RWPE1 (cell line): ENCODE data around the gene HAUS3.

ENCODE experiments used
- CTCF ChIA-PET: fragments of 350-600 bp; sonication (Branson Sonifier 250); formaldehyde crosslinking; extraction: SDS; loops from one replicate; lab custom pipeline; 2021; lab: Yijun Ruan, JAX
- POLR2A ChIA-PET: fragments of 400-600 bp; formaldehyde crosslinking; extraction: SDS; loops from one replicate; lab custom pipeline; 2020; ENCODE audit warnings: antibody characterized with exemption; ENCODE audit not compliant: low non-redundant PET; lab: Yijun Ruan, JAX
- DNase-seq: peaks from one replicate; pipeline ENCODE4 v3.0.0; 2012; ENCODE audit warnings: low spot score
- H3K27ac ChIP-seq: fragments of 450-650 bp; 2 replicates; pipeline ENCODE4 v1.5.1; 2017
- TF ChIP-seq, protein P1 (sequence below): fragments of 450-650 bp; conservative IDR thresholded peaks from 2 replicates; pipeline ENCODE4 v1.5.1; 2017; ENCODE audit warnings: low read depth, mild to moderate bottlenecking

HAUS3 gene

DNA sequence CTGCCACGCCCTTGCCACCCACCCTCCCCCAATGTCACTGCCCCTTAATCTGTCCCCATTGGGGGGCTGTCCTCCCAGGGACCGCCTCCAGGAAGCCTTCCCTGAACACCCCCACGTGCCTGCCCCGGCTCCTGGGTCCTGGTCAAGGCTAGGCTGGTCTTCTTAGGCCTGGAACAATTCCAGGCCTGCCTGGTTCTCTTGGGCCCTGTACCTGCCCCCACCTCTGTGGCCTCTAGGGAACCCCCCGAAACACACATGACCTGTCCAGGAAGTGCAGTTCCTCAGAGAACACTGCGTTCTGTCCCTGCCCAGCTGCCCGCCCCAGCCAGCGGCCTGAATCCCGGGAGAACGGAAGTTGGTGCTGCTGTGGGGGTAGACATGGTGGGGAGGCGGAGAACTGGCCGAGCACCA lies 14.9 kb upstream of the HAUS3 start:
- ChIA-PET CTCF (no interaction called here), POLR2A (no interaction called here)
- TF ChIP-seq, protein P1, sequence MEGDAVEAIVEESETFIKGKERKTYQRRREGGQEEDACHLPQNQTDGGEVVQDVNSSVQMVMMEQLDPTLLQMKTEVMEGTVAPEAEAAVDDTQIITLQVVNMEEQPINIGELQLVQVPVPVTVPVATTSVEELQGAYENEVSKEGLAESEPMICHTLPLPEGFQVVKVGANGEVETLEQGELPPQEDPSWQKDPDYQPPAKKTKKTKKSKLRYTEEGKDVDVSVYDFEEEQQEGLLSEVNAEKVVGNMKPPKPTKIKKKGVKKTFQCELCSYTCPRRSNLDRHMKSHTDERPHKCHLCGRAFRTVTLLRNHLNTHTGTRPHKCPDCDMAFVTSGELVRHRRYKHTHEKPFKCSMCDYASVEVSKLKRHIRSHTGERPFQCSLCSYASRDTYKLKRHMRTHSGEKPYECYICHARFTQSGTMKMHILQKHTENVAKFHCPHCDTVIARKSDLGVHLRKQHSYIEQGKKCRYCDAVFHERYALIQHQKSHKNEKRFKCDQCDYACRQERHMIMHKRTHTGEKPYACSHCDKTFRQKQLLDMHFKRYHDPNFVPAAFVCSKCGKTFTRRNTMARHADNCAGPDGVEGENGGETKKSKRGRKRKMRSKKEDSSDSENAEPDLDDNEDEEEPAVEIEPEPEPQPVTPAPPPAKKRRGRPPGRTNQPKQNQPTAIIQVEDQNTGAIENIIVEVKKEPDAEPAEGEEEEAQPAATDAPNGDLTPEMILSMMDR, result no peak
- peak overlapping the region; percentile 91 for H3K27ac ChIP-seq
- no peak for DNase-seq

DNA sequence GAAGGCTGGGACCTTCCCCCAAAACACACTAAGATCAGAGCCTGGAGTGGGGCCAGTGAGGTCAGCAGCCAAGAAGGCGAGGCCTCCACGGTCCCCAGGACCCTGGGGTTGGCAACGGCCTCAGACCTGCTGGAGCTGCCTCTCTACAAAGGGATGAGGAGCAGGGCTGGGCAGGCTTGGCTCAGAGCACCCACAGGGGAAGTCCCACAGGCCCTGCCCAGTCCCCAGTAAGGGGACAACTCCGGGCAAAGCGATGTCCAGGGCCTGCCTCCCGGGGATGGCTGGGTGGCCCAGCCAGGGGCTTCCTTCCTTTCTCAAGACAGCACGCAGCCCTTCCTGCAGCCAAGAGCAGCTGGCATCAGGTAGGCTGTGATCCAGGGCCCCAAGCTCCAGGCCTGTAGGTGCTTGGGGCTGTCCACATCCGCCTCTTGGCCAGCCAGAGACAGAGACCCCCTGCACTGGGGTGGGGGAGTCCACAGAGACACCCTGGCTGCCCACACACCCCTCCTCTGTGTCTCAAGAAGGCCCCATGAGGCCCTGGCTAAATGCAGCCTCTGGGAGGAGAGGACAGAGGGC lies 14.3 kb upstream of the HAUS3 start:
- no peak for DNase-seq
- TF ChIP-seq, protein P1, result no peak
- peak overlapping the region; percentile 91 for H3K27ac ChIP-seq
- CTCF ChIA-PET, result interaction anchor here (0.6 kb wide), 1 partner anchor 355 kb away, joined by 3 read pairs; no protein-coding TSS in a partner anchor
- POLR2A ChIA-PET, result no interaction called here

DNA sequence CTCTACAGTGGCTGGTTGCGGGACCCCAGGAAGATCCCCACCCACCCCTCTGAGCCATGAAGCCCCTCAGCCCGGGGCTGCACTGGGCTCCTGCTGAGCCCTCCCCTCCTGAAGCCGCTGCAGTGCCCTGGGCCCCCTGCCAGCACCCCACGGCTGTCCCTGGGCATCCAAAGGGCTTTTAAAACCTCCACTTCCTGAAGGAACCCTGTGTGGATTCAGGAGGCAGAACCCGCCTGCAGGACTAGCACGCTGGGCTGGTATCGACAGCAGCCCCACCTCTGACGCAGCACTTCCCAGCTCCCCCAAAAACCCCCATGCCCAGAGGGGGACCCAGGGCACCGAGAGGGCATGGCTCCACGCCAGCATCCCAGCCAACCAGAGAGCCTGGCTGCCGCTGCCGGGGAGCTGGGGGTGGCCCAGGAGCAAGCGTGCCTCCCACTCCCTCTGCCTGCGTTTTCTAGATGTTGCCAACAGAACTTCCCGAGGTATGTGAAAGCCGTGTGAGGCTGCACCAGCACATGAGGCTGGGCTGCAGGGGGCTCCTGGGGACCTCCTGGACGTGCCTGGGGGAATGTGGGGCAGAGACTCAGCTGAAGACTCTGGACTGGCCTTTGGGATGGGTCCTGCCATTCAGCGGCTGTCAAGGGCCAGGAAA lies 13.7 kb upstream of the HAUS3 start:
- DNase-seq, result no peak
- POLR2A ChIA-PET, result no interaction called here
- TF ChIP-seq, protein P1, result no peak
- CTCF ChIA-PET, result interaction anchor here (0.6 kb wide), 1 partner anchor 355 kb away, joined by 3 read pairs; no protein-coding TSS in a partner anchor
- H3K27ac ChIP-seq, result peak overlapping the region; percentile 91

DNA sequence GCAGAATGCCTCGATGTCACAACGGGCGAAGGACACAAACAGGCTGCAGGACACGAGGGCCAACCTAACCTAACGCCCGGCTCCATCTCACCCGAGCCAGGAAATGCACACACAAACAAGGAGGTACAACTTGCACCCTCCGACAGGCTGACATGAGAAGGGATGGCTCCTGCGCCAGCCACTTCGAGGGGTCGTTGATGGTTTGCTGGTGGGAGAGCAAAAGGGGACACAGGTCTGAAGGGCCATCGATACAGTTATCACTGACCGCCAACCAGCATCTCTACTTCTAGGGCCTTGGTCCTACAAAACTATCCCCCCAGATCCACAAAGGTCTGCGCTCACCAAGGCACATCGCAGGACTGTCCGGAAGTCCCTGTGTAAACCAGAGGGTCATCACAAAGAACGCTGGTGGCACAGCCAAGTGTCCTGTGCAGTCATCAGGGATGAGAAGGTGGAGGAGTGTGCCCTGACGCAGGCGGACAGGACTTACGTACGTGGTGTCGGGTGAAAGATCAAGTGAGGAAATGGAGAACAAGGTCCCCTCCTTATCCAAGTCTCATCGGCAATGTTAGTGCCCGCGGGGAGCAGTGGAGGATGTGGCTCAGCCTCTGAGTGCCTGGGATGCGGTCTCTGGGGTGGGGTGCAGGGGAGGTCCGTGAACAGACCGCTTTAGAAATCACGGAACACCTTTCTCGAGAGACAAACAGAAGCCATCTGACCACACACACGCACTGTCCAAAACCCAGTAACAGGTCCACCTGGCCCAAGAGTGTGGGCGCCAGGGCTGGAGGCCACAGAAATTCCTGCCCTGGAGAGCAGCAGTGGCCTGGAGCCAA lies 13.0 kb upstream of the HAUS3 start:
- CTCF ChIA-PET, result interaction anchor here (0.5 kb wide), 1 partner anchor 250 kb away, joined by 3 read pairs; no protein-coding TSS in a partner anchor
- TF ChIP-seq, protein P1, result no peak
- H3K27ac ChIP-seq, result peak overlapping the region; percentile 91
- POLR2A ChIA-PET, result no interaction called here
- no peak for DNase-seq

DNA sequence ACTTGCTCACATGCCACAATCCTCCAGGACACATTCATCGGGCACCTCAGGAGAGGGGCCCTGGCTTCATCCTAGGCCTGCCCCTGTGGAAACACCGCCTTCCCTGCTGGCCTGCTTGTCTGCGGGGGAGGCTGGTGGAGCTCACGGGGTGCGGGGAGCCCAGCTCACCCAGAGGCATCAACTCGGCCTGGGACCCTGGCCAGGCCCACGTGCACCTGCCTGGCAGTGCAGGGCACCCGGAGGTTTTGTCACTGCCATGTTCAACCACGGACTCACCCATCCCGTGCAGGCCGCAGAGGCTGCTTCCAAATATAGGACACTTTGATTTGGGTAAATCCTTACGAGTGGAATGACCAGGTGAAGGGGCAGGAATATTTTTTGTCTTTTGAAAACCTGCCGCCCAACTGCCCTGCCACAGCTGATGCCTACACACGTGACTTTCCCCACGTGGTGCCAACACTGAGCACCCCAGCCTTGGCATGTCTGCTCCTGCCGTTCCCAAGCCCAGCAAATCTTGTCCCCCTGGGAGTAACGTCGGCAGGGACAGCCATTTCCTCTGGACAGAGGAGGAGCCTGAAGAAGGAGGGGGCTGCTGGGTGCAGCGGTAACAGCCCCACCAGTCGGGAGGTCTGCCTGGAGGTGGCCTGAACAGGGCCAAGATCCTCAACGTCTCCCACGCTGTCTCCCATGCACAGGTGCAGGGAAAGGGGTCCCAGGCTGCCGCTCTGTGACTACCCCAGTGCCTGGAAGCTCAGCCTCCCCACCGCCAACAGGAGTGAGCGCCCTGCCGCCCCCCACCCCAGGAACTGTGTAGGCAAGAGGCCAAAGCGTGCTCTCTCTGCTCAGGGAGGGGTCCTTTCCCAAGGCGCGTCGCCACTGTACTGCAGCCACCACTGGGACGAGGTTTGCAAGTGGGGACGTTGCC lies 11.5 kb upstream of the HAUS3 start:
- TF ChIP-seq, protein P1, result no peak
- no peak for DNase-seq
- ChIA-PET POLR2A (no interaction called here), CTCF (no interaction called here)
- peak overlapping the region; percentile 66 for H3K27ac ChIP-seq
